ENCODE measurements around the gene MAN2B2.
A peak's percentile ranks its signal among the peaks of the same experiment; 100 is the strongest.

MAN2B2 gene

GRCh38 chr4:6574747-6575502, at the start of gene MAN2B2:
Gene MAN2B2 (plus strand): TSS chr4:6575189. CDS start chr4:6575211, 22 bp downstream.
- Histone ChIP-seq H3K27me3 (replicated peaks) (no peaks in the 10 kb centered on the region), H3K36me3 (replicated peaks) (peaks cover 16% of the 10 kb centered on the region), H3K4me3 (ENCODE audit: low read depth, low read length) (peak within 1 kb of the TSS; percentile 90), H3K27ac (peak within 1 kb of the TSS; percentile 29)
- TF ChIP-seq CTCF (IDR thresholded peaks at IDR 0.05; ENCODE audit: low read depth, low read length, missing control alignments): no peak
- peak; percentile 57 for DNase-seq
- in situ Hi-C loops (cut with HindIII; ENCODE audit: low pct_ligation_motif_present, low sequenced_read_pairs): no loop called here

- no peak for DNase-seq
- Histone ChIP-seq H3K36me3 (replicated peaks) (no peaks in the 10 kb centered on the region), H3K27me3 (replicated peaks) (no peaks in the 10 kb centered on the region), H3K27ac (no peak overlapping the region), H3K4me3 (ENCODE audit: low read depth, low read length) (no peak overlapping the region)
- no peak for TF ChIP-seq CTCF (IDR thresholded peaks at IDR 0.05; ENCODE audit: low read depth, low read length, missing control alignments)
- in situ Hi-C loops (cut with HindIII; ENCODE audit: low pct_ligation_motif_present, low sequenced_read_pairs): no loop called here
These were observed 49.5 kb upstream of the MAN2B2 start for GRCh38 chr4:6525474-6525873.

GRCh38 chr4:6526156-6526555, 48.8 kb upstream of the MAN2B2 start:
- H3K4me3 ChIP-seq (ENCODE audit: low read depth, low read length): no peak overlapping the region
- H3K36me3 ChIP-seq (replicated peaks): no peaks in the 10 kb centered on the region
- in situ Hi-C loops (cut with HindIII; ENCODE audit: low pct_ligation_motif_present, low sequenced_read_pairs): no loop called here
- no peaks in the 10 kb centered on the region for H3K27me3 ChIP-seq (replicated peaks)
- no peak overlapping the region for H3K27ac ChIP-seq
- DNase-seq: no peak
- no peak for TF ChIP-seq CTCF (IDR thresholded peaks at IDR 0.05; ENCODE audit: low read depth, low read length, missing control alignments)

GRCh38 chr4:6526671-6527091, 48.3 kb upstream of the MAN2B2 start:
- DNase-seq: no peak
- in situ Hi-C loops (cut with HindIII; ENCODE audit: low pct_ligation_motif_present, low sequenced_read_pairs): no loop called here
- Histone ChIP-seq H3K27me3 (replicated peaks) (no peaks in the 10 kb centered on the region), H3K4me3 (ENCODE audit: low read depth, low read length) (no peak overlapping the region), H3K27ac (no peak overlapping the region), H3K36me3 (replicated peaks) (no peaks in the 10 kb centered on the region)
- TF ChIP-seq CTCF (IDR thresholded peaks at IDR 0.05; ENCODE audit: low read depth, low read length, missing control alignments): no peak

GRCh38 chr4:6527259-6527658, 47.7 kb upstream of the MAN2B2 start:
- no peaks in the 10 kb centered on the region for H3K27me3 ChIP-seq (replicated peaks)
- TF ChIP-seq CTCF (IDR thresholded peaks at IDR 0.05; ENCODE audit: low read depth, low read length, missing control alignments): no peak
- in situ Hi-C loops (cut with HindIII; ENCODE audit: low pct_ligation_motif_present, low sequenced_read_pairs): no loop called here
- DNase-seq: no peak
- no peak overlapping the region for H3K4me3 ChIP-seq (ENCODE audit: low read depth, low read length)
- no peak overlapping the region for H3K27ac ChIP-seq
- H3K36me3 ChIP-seq (replicated peaks): no peaks in the 10 kb centered on the region
